ENCODE measurements around the gene PDXK.

- TF ChIP-seq TAF1 (IDR thresholded peaks at IDR 0.05; ENCODE audit: borderline replicate concordance, low read depth, low read length) (no peak), POLR2AphosphoS5 (IDR thresholded peaks at IDR 0.05; ENCODE audit: low read depth, low read length) (no peak)
These were observed 33.1 kb downstream of the PDXK start for GRCh38 chr21:43751955-43752591.

All from GM12892 (cell line).